Limb (tissue), 2 donors: ENCODE results near the gene HDAC9.
A peak's percentile ranks its signal among the peaks of the same experiment; 100 is the strongest.
"Not testable (repeated sequence)": the region's sequence is repeated elsewhere in the genome, so short reads cannot be mapped to it uniquely, and the experiment has no call there.

Experiments used
- DNase-seq, 2 donors: peaks; one replicate each; pipeline ENCODE4 v3.0.0-alpha.2; 2016; ENCODE audit errors: extremely low spot score in 2 of 2

The HDAC9 gene

DNA sequence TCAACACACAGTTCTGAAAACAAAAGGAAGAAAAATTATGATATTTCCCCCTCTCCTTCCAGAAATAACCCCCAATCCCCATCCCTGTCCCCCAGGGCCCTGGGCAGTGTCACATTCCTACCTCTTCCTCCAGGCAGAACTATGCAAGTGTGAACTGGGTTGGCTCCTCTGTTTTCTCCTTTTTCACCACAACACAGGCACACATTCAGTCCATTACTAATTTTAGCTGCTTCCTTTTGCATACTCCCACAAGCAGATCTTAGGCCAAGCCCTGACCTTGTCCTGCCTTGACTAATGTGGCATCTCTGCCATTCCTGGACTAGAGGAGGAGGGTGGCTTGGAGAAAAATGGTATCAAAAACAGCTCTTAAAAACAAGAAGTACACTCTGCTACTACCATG lies 208.1 kb downstream of the HDAC9 start:
- no peak for DNase-seq

DNA sequence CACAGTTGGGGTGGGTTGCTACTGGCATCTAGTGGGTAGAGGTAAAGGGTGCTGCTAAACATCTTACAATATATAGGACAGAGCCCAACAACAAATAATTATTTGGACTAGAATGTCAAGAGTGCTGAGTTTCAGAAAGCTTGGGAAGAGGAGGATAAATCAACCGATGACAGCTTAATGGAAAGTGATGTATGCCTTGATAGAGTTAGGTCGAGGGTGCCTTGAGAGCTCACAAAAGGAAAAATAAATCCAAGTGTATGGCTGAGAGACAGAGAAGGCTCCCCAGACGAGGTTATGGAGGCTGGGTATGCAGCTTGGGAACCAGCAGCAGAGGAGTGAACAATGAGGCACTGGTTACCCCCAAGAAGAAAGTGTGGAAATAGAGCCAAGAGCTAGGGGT lies 211.1 kb downstream of the HDAC9 start:
- DNase-seq: no peak

DNA sequence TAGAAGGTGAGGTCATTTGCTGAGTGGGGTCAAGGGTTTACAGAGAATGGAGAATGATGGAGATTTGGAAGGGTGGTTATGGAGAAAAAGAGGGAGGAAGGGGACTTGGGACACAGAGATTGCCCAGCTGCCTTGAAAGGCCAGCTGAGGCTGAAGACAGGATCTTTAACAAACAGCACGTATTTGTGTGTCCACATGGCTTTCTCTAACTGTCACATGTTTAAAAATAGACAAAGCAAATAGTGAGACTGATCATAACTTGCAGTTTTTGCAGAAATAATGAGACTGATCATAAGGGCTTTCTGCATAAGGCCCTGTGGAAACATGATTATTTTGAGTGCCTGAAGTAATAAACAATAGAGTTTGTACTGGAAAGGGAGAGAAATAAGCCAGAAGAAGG lies 212.7 kb downstream of the HDAC9 start:
- DNase-seq: no peak

DNA sequence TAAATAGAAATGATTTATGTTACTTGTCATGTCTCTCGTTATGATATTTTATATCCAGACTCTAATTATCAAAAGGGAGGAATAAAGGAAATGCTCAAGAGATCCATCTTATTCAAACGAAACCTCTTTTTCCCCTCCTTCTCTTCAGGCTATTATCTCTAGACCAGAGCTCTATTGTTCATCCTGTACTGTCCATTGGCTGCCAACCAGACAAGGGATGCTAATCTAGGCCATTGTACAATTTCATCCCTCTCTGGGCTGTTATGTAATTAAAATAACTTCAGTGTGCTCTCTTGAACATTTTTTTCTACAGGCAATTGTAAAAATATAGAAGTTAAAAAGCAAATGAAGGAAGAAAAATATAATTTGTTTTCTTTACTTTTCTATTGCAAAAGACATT lies 220.4 kb downstream of the HDAC9 start:
- DNase-seq: no peak

DNA sequence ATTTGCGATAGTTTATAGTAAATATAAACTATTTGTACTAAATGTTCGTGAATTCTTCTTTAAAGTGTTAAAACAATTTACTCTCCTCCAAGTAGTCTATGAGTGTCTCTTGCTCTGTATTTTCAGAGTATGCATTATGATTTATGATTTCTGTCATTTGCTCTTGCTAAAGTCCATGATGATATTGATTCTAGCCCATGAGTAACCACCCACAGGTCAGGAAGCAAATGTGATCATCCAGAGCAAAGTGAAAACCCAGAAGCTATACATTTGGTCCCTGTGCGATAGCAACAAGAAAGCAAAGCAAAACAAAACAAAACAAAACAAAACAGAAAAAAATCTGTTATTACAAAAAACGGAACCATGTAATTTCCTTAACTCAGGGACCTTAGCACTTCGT lies 225.9 kb downstream of the HDAC9 start:
- no peak for DNase-seq

DNA sequence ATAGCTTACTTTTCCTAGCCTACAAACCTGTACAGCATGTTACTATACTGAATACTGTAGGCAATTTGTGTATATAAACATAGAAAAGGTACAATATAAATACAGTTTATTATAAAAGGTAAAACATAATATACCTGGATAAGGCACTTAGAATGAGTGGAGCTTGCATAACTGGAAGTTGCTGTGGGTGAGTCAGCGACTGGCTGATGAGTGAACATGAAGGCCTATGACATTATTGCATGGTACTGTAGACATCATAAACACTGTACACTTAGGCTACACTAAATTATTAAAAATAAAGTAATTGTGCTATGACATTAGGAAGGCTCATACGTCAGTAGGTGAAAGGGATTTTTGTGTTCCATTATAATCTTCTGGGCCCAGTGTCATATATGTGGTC lies 228.8 kb downstream of the HDAC9 start:
- DNase-seq: no peak

DNA sequence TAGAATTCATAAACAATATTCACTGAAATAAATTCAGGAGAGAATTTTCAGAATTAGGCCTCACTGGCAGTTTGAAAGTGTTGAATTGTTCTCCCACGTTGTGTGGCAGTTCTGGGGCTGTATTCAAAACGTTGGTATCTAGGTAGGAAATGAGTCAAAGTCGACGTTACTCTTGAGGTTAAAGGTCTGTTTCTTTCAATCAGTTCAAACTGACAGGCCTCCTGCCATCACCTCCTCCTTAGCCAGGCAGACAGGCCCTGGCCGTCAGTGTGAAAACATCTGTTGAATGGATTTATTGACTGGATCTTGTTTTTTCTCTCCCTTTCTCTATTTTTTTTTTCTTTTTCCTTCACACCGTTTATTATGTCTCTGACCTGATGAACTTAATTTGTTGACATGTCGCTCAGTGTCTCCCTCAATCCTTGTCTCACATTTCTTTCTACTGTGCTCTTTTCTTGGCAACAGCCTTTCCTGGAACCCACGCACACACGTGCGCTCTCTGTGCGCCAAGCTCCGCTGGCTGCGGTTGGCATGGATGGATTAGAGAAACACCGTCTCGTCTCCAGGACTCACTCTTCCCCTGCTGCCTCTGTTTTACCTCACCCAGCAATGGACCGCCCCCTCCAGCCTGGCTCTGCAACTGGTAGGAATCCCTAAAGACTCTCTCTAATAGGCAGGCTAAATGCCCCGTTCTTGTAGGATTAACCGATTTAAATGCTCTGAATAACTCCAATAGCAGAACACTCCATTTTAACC lies 231.7 kb downstream of the HDAC9 start:
- DNase-seq: peak in 1 of 2 donors; percentile 12

DNA sequence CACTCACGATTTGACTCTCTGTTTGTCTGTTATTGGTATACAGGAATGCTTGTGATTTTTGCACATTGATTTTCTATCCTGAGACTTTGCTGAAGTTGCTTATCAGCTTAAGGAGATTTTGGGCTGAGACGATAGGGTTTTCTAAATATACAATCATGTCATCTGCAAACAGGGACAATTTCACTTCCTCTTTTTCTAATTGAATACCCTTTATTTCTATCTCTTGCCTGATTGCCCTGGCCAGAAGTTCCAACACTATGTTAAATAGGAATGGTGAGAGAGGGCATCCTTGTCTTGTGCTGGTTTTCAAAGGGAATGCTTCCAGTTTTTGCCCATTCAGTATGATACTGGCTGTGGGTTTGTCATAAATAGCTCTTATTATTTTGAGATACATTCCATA lies 240.5 kb downstream of the HDAC9 start:
- not testable (repeated sequence) for DNase-seq

DNA sequence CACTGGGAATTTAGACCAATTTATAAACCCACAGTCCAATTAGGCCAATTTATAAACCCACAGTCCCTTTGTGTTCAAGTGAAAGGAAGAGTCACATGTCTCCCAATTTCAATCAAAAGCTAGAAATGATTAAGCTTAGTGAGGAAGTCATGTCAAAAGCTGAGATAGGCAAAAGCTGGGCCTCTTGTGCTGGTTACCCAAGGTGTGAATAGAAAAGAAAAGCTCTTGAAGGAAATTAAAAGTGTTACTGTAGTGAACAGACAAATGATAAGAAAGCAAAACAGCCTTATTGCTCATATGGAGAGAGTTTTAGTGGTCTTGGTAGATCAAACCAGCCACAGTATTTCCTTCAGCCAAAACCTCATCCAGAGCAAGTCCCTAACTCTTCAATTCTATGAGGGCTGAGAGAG lies 245.0 kb downstream of the HDAC9 start:
- no peak for DNase-seq

DNA sequence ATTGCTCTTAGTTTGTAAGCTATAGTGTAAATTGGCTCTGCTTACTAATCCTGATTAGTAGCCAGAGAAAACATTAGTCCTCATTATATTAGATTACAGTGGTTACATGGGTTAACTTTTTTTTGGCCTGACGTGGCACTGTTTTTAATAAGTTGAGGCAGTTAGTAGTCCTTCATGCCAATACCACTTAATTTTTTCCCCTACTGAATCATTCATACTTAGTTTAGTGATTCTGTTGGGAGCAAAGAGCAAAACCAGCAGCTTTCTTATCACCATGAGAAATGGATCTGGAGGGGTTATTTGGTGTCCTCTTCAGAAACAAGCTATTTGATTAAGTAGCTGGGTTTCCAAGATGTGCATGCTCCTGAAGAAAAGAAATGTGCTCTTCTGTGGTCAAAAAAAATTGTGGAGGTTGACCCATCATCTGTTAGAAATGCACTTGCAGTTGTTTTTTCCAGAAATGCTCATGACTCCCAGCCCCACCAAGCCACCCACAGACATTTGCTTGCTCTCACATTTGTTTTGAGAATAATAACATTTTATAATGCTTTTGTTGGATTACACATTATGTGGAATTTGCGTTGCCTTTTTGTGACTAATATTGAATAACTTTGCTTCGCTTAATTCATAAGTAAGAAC lies 258.5 kb downstream of the HDAC9 start:
- DNase-seq: no peak

DNA sequence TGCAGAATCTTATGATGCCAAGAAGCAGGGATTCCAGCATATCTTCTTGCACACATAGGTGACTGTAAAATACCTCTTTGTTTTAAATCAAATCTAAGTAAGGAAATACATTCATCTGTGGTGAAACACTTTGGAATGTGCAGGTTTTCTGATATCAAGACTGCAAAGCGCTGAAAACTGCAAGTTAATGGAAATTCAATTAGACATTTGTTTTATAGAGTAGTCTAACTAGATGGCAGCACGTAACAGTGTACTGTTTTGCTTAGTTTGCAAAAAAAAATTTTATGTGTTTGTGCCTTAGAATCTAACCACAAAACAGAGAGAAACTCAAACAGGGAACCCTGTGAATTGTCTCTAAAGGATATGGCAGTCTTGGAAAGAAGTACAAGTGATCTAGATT lies 259.2 kb downstream of the HDAC9 start:
- DNase-seq: peak in 1 of 2 donors; percentile 16

DNA sequence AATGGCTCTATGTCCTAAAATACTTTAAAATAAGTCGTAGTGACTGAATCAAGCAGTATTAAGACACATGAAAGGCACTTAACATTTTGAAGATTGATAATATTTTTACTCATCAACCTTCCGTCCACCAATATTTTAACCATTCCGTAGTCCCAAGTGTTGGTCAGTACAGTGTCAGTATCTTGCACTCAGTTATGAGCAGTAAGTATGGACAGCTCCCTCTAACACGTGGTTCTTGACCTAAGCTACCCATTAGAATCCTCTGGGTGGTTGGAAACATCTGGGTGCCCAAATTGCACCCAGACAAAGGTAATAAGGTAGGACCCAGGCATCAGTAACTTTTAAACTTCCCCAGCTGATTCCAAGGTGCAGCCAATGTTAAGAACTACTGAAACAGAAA lies 260.2 kb downstream of the HDAC9 start:
- no peak for DNase-seq

DNA sequence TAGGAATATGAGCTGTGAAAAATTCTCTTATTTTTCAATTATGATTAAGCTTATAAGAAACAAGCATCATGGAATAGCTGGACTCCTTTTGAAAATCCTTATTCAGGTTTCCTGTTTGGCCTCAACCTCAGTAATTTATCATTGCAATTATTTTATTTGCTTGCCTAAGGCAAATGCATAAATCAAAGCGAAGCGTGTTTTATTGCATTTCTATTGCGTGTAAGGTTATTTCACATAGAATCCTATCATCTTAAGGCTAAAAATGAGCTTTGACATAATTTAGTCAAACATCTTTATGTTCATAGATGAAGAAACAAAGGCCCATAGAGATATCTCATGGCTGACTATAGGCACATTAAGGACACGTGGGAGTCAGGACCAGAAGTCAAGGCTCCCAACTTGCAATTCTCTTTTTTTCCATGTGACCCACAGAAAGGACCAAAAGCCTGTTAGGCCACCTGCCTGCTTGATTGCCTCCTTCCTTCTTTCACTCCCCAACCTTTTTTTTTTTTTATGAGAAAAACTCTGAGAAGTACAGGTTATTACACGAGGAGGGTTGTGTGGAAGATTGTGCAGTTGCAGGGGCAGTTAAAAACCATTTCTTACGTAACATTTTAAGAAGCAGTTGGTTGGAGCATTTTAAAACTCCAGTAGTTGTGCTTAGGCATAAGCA lies 261.0 kb downstream of the HDAC9 start:
- no peak for DNase-seq

DNA sequence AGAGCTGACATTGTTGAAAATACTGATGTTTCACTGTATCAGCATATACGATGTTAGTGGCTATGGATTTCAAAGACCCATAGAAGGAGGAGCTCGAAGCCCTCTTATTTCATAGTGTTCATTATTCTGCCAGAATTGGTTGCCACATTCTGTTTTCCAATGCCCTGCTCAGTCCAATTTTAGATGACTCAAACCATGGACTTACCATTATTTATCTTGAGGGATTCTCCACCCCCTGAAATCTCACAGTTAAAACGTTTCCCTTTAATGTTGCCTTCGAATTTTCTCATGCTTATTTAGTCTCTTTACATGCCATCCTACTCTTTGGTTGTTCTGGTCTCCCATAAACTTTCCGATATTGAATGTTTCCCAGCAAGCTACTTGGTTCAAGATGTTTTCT lies 264.5 kb downstream of the HDAC9 start:
- DNase-seq: no peak

DNA sequence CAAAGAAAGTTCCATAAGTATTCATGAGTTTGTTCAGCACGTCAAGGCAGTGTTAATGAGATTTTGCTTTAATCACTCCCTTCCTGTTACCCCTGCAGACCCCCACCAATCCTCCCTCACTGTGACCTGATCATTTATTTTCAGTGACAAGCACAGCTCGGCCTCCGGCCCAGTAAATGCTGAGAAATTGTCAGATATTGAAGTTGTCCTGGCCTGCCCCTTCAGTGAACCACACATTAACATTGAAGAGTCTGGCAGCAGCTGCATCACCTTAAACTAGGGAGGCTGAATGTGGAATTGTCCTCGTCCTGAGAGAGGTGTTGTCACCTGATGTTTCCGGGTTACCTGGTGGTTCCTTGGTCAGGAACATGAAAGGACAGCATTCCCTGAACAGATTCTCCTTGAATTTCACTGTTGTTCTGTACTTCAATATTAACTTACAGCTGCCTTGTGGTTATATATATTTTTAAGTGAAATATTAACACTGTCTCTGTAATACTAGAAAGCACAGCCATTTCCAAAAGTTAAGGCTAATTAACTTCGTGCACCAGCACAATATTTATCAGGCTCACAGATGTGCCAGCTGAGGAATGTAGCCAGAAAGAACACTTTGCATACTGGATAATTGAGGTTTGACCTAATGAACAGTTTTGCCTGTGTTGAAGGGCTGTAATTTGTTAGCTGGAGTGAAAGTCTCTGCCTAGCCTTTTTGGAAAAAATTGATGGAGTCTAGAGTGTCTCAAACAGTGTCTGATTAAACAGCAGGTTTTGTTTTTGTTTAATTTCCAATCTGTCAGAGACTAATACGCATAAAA lies 265.3 kb downstream of the HDAC9 start:
- no peak for DNase-seq

DNA sequence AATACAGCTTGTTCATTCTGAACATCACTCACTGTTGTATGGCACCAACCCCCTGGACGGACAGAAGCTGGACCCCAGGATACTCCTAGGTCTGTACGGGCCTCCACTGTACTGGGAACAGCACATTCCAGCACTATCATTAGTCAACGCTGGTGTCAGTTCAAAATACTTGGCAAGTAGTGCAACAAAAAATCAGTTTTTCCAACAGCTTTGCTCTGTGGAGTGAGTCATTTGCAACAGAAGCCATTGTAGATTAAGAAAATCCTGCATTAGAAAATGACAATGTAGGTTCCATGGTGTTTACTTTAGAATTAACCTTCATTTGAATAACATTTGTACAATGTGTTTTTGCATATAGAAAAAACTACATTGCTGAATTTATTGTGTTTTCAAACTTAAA lies 266.6 kb downstream of the HDAC9 start:
- no peak for DNase-seq

DNA sequence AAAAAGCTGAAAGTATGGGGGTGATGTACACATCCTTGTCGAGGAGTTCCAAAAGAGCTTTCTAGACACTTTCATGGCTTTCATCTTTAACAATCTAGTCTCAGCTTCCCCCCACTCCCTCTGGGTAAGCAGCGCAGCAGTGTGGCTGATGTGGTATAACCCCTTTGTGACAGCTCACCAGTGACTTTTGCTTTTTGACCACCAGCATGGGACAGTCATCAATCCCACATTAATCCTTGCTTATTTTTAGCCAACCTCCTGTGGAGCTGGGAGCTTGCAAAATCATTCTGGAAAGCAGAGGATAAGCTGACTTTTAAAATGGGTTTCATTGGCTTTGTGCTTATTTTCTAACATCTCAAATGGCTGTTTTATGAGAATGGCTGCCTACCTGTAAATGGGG lies 272.7 kb downstream of the HDAC9 start:
- no peak for DNase-seq

DNA sequence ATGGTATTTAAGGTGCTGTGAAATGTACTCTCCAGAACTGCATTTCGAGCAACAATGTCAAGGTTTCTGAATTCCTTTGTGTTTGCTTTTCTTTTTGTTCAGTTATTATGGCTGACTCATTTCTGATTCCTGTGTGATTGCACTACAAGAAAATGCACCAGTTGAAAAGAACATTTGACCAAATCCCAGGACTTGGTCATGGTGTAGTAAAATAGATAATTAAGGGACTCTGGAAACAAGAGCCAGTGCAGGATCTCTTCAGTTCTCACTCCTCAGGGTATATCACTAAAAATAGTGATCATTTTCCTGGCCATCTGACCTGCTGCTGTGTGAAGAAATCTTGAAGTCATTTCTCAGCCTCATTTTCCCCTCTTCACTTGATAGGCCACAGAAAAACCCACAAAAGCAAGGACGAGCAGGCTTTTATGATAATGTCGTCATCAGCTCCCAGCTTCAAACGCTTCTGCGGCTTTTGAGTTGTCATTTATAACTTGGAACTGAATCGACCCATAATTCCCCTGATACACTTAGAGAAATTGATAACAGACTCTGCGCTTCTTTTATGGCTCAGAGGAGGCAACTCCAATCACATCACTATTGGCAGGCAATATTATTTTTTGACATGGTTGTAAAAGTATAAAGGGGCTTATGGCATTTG lies 274.7 kb downstream of the HDAC9 start:
- DNase-seq: peak in 1 of 2 donors; percentile 34

DNA sequence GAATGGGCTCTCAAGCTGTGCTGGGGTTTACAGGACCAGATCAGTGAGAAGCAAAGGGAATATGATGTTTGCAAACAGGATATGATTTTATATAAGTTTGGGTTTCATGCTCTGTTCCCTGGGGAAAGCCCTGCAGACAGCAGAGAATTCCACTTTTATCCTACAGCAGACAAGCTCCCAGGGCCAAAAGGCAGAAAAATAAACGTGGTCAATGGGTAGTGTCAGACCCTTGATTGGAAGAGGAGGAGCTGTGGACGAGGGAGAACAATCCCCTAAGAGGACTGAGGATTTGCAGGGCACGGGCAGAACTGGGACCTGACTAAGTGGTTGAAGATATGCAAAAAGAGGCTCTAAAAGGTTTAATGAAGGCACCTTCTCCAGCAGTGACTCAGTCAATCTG lies 275.3 kb downstream of the HDAC9 start:
- no peak for DNase-seq

DNA sequence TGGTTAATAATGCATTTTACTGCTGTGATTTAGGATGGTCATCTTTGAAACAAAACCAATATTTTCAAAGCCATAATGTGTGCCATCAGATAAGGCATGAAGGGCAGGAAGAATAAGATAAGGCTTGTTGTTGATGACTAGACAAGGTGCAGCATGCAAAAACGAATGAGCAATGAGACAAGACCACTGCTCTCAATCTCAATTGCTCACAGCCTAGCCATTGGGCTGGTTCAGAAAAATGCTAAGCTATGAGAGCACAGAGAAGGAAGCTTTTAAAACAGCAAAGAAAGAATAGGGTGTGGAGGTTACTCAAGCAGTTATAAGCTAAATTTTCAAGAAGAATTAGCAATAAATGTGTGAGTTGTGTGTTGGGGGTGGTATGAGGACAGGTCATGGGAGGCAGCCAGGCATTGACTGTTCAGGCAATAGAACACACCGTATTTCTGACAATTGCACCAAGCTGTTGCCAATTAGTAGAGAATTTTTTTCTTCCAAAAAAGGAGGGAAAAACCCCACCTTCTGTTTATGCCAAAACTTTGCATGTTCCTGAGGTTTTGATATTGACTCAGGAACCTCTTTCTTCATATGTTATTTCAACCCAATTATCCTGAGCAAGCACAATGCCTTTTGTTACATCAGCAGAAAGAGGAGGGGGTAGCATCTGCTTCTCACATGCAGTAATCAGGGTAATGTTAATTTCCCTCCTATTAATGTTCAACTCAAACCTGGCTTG lies 276.5 kb downstream of the HDAC9 start:
- DNase-seq: no peak

DNA sequence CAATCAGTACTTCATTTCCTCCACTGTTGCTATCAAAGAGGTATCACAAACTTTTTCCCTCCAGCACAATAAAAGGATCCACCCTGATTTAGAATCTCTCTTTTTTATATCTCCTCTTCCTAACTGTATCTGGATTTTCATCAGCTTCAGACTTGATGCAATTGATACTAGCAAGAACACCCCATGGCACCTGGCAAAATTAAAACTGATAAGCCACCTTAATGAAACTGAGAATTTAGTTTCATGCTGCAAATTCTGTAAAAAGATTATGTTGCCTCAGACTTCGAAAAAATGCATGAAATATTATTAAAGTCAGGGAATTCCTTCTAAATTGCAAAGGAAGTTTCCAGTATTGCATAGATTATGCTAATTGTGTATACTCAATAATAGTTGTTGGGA lies 277.0 kb downstream of the HDAC9 start:
- DNase-seq: no peak
